Tibial nerve (tissue), 4 donors: ENCODE data around the gene SKP1. TPM values are rescaled to one million over a fixed set of nuclear protein-coding genes. Genes with fewer than 3 reads are reported as not detected.

Experiments
- DNase-seq, 2 donors: peaks; one replicate each; pipeline ENCODE4 v3.0.0-alpha.2; 2019; ENCODE audit warnings: low spot score in 2 of 2
- H3K27ac ChIP-seq, 4 donors: fragments of 200-600 bp; sonication (generic) in 3 of 4; one replicate each; pipeline ENCODE4 v1.5.1; 2017 to 2019; ENCODE audit warnings: mild to moderate bottlenecking in 1 of 4
- H3K27me3 ChIP-seq, 2 donors: fragments of 200-600 bp; sonication (generic) in 1 of 2; one replicate each; pipeline versions ENCODE4 v1.5.1 to v1.6.0; 2017 to 2019
- H3K36me3 ChIP-seq, 3 donors: fragments of 200-600 bp; sonication (generic); one replicate each; pipeline ENCODE4 v1.5.1; 2018 to 2019
- H3K4me1 ChIP-seq, 4 donors: fragments of 200-600 bp; sonication (generic) in 3 of 4; one replicate each; pipeline ENCODE4 v1.5.1; 2017 to 2019
- H3K4me3 ChIP-seq, 4 donors: fragments of 200-600 bp; sonication (generic) in 3 of 4; one replicate each; pipeline ENCODE4 v1.5.1; 2017 to 2019; ENCODE audit warnings: mild to moderate bottlenecking in 1 of 4, moderate library complexity in 1 of 4
- H3K9me3 ChIP-seq, 4 donors: fragments of 200-600 bp; sonication (generic) in 3 of 4; one replicate each; pipeline ENCODE4 v1.5.1; 2017 to 2019
- EP300 ChIP-seq, 2 donors: sonication (generic); formaldehyde crosslinking; IDR thresholded peaks; one replicate each; pipeline ENCODE4 v1.6.1; 2017; ENCODE audit warnings: antibody characterized with exemption in 2 of 2, mild to moderate bottlenecking in 1 of 2
- POLR2A ChIP-seq, 2 donors: fragments of 450-650 bp; IDR thresholded peaks; one replicate each; pipeline ENCODE4 v1.6.1; 2017; ENCODE audit warnings: antibody characterized with exemption in 2 of 2, mild to moderate bottlenecking in 2 of 2, moderate library complexity in 2 of 2
- WGBS, 2 donors: methylation state at CpG; one replicate each; pipeline ENCODE4 v1.1.5; 2018; 5-methylcytosine and 5-hydroxymethylcytosine counted together
- small RNA-seq: library from RNA; depleted of rRNA; stranded (forward); fragments of <200 nt; gene quantifications from one replicate; pipeline ENCODE3, GENCODE V24; 2016
- total RNA-seq, 4 donors: library from RNA; depleted of rRNA; stranded (reverse); fragments of >200 nt; gene quantifications; one replicate each; pipeline ENCODE4 v1.1.0, GENCODE V29; 2016
- TF ChIP-seq, protein P1 (sequence below), 5 experiments: fragments of 200-600 bp in 3 of 5; fragments of 450-650 bp in 2 of 5; sonication (generic) in 3 of 5; IDR thresholded peaks; one replicate each; pipeline ENCODE4 v1.5.1; 2016 to 2019; ENCODE audit warnings: antibody characterized with exemption in 5 of 5, mild to moderate bottlenecking in 3 of 5, moderate library complexity in 2 of 5

SKP1 gene
- total RNA-seq, 4 donors from 2014 or later = 173 to 311 (median 209) TPM

DNA sequence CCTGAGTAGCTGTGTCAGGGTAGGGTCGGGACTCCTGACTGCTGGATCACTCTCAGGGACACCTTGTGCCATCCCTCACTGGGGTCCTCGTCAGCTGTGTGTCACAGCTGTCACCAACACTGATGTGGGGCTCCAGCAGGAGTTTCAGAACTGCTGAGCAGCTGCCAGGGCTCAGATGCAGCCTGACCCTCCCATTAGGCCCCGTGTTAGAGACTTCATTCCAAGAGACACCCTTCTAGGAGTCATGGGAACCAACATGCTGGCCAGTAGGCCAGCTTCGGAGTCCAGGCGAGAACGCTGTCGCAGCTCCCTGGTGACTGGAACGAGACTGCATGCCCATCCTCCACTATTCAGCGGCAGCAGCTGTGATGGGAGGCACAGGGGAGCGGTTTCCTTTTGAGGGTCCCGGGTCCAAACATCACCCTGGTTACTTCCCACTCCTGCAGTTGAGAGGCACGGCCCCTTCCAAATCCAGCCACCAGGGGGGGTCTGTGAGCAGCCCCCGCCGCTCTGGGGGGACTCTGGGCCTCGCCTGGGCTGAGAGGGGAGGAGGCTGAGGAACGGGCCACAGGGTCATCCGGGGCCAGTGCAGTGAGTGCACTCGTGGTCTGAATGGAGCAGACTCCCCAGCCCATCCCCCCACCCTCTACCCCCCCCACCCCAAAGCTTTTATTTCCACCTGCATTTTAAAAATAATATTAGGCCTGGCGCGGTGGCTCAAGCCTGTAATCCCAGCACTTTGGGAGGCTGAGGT is 74.9 kb downstream of the SKP1 start:
- no peaks in the 10 kb centered on the region for H3K9me3 ChIP-seq
- DNase-seq = peak in 1 of 2 donors; percentile 46
- H3K36me3 ChIP-seq = no peaks in the 10 kb centered on the region
- no peak overlapping the region for H3K27ac ChIP-seq
- peaks cover 0 to 35% (median 25%) of the 10 kb centered on the region in 4 donors for H3K4me1 ChIP-seq
- no peak overlapping the region for H3K4me3 ChIP-seq
- H3K27me3 ChIP-seq = no peaks in the 10 kb centered on the region
- TF ChIP-seq EP300 (IDR thresholded peaks at IDR 0.05) = no peak
- TF ChIP-seq, protein P1, sequence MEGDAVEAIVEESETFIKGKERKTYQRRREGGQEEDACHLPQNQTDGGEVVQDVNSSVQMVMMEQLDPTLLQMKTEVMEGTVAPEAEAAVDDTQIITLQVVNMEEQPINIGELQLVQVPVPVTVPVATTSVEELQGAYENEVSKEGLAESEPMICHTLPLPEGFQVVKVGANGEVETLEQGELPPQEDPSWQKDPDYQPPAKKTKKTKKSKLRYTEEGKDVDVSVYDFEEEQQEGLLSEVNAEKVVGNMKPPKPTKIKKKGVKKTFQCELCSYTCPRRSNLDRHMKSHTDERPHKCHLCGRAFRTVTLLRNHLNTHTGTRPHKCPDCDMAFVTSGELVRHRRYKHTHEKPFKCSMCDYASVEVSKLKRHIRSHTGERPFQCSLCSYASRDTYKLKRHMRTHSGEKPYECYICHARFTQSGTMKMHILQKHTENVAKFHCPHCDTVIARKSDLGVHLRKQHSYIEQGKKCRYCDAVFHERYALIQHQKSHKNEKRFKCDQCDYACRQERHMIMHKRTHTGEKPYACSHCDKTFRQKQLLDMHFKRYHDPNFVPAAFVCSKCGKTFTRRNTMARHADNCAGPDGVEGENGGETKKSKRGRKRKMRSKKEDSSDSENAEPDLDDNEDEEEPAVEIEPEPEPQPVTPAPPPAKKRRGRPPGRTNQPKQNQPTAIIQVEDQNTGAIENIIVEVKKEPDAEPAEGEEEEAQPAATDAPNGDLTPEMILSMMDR (IDR thresholded peaks at IDR 0.05) = peak; percentile 78 to 92 (median 82)
- whole genome bisulfite sequencing, 2 donors = 31 to 49% methylated on average over 7 to 13 of the region's 20 CpGs

DNA sequence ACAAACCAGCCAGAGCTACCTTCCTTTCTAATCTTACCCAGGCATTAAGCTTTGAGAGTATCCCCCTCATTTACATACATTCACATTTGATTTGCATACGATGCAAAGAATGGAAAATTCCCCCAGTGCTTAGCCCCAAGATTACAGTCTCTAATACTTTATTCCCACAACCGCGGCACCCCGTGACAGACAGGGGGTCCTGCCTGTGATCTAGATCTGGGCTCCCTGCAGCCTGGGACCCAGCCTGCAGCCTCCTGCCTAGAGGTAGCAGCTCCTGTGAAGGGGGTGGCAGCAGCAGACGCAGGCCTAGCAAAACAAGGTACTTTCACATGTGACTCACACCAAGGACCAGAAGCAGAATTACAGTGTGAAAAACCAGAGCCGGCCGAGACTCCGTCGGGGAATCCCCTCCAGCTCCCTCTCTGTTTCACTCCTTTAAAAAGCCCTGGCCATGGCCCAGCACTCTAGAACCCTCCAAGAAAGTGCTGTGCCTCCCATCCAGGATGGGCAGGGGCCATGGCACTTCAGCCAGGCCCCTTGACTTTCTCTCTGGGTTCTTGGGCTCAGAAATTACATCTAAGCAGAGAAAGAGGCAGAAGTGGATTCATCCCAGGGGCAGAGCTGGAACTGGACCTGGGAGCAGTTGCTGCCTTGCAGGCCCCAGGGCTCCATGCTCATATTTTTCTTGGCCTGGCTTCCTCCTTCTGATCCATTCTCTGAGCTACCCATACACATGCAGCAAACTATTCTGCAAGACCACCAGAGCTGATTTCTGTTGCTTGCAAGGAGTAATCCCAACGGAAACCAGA is 76.3 kb downstream of the SKP1 start:
- peaks cover 0 to 35% (median 25%) of the 10 kb centered on the region in 4 donors for H3K4me1 ChIP-seq
- H3K9me3 ChIP-seq = no peaks in the 10 kb centered on the region
- no peak overlapping the region for H3K4me3 ChIP-seq
- no peak for DNase-seq
- no peaks in the 10 kb centered on the region for H3K27me3 ChIP-seq
- TF ChIP-seq EP300 (IDR thresholded peaks at IDR 0.05) (no peak), POLR2A (IDR thresholded peaks at IDR 0.05) (no peak)
- TF ChIP-seq, protein P1 (IDR thresholded peaks at IDR 0.05) = no peak
- H3K27ac ChIP-seq = peak overlapping the region in 3 of 4 donors; percentile 55 to 83 (median 74)
- no peaks in the 10 kb centered on the region for H3K36me3 ChIP-seq
- WGBS, 2 donors = 33 to 35% methylated on average over 9 to 10 of the region's 10 CpGs

DNA sequence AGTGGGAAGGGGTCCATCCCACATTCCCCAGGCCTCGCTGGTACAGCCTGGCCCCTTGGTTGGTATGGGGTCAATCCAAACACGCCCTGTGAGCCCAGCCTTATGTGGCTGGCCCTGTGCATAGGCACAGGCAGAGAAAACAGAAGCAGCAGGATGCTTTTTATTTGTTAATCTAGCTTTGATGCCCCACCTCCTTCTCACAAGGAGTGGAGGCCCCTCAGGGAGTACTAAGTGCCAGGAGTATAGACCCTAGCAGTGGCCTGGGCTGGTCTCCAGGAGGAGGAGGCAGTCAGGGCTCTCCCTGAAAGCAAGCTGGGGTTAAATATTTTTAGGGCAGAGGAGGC is 76.8 kb downstream of the SKP1 start:
- no peaks in the 10 kb centered on the region for H3K36me3 ChIP-seq
- H3K27ac ChIP-seq = peak overlapping the region in 3 of 4 donors; percentile 55 to 83 (median 74)
- TF ChIP-seq POLR2A (IDR thresholded peaks at IDR 0.05) (no peak), EP300 (IDR thresholded peaks at IDR 0.05) (no peak)
- TF ChIP-seq, protein P1 (IDR thresholded peaks at IDR 0.05) = no peak
- DNase-seq = no peak
- no peak overlapping the region for H3K4me3 ChIP-seq
- H3K9me3 ChIP-seq = no peaks in the 10 kb centered on the region
- peaks cover 0 to 35% (median 25%) of the 10 kb centered on the region in 4 donors for H3K4me1 ChIP-seq
- no peaks in the 10 kb centered on the region for H3K27me3 ChIP-seq
- WGBS, 2 donors = 65 to 82% methylated on average over 2 of the region's 2 CpGs

DNA sequence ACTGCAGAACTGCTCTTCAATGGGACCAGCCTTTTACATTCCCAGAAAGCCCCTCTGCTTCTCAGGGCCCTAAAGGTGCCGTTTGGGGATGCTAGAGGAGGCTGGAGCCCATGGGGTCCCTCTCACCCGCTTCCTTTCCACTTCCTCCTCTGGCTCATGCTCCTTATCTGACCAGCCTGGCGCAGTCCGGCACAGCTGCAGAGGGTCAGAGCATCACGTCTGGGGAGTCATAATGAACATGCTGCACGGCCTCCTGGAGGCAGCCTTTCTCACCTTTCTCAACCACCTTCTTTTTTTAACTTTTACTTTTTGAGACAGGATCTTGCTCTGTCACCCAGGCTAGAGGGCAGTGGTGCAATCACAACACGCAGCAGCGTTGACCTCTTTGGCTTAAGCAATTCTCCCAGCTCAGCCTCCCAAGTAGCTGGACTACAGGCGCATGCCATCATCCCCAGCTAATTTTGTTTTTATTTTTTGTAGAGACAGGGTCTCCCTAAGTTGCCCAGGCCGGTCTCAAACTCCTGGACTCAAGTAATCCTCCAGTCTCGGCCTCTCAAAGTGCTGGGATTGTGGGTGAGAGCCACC is 77.4 kb downstream of the SKP1 start:
- Histone ChIP-seq H3K4me3 (no peak overlapping the region), H3K9me3 (no peaks in the 10 kb centered on the region), H3K27ac (peak overlapping the region in 2 of 4 donors; percentile 74 to 83), H3K27me3 (no peaks in the 10 kb centered on the region), H3K4me1 (peaks cover 0 to 35% (median 25%) of the 10 kb centered on the region in 4 donors), H3K36me3 (no peaks in the 10 kb centered on the region)
- 85 to 88% methylated on average over 11 of the region's 11 CpGs for WGBS, 2 donors
- TF ChIP-seq EP300 (IDR thresholded peaks at IDR 0.05) (no peak), POLR2A (IDR thresholded peaks at IDR 0.05) (no peak)
- TF ChIP-seq, protein P1 (IDR thresholded peaks at IDR 0.05) = no peak
- DNase-seq = no peak

Small RNA genes lying within 50 kb of the gene (small RNA-seq; reads per million reads assigned to genes)
- not detected for gene MIR3661

Other genes starting within 250 kb of the SKP1 start
- 10 to 100 TPM; 27.6 to 34.3 (median 32.9) TPM for gene C5orf15, start 208.3 kb downstream of the SKP1 start, total RNA-seq
- 100 to 1,000 TPM in 1 of 4 donors, 10 to 100 TPM in 3; 64.7 to 103 (median 71.9) TPM for gene VDAC1, start 172.0 kb downstream of the SKP1 start, total RNA-seq
- gene TCF7, start 62.3 kb downstream of the SKP1 start, total RNA-seq = 10 to 100 TPM in 1 of 4 donors, 1 to 10 TPM in 3; 2.5 to 13.2 (median 6.6) TPM
- gene PPP2CA, start 49.1 kb upstream of the SKP1 start, total RNA-seq = 100 to 1,000 TPM in 3 of 4 donors, 10 to 100 TPM in 1; 42.8 to 227 (median 149) TPM
- 10 to 100 TPM in 2 of 4 donors, 1 to 10 TPM in 1, under 1 TPM in 1; 0.90 to 27.3 (median 7.5) TPM for gene CDKL3, start 190.2 kb upstream of the SKP1 start, total RNA-seq
- gene UBE2B, start 194.6 kb upstream of the SKP1 start, total RNA-seq = 100 to 1,000 TPM in 1 of 4 donors, 10 to 100 TPM in 3; 61.6 to 124 (median 69.2) TPM
- 10 to 100 TPM; 13.9 to 37.6 (median 18.5) TPM for gene CDKN2AIPNL, start 234.9 kb upstream of the SKP1 start, total RNA-seq